Hypothalamus (tissue), 51 donors: ENCODE data around the gene COL1A1.
A peak's percentile ranks its signal among the peaks of the same experiment; 100 is the strongest.

Experiments used
- DNase-seq, 51 donors: peaks; one replicate each; lab custom pipeline; 2025; lab: John Stamatoyannopoulos, UW

Gene COL1A1

DNA sequence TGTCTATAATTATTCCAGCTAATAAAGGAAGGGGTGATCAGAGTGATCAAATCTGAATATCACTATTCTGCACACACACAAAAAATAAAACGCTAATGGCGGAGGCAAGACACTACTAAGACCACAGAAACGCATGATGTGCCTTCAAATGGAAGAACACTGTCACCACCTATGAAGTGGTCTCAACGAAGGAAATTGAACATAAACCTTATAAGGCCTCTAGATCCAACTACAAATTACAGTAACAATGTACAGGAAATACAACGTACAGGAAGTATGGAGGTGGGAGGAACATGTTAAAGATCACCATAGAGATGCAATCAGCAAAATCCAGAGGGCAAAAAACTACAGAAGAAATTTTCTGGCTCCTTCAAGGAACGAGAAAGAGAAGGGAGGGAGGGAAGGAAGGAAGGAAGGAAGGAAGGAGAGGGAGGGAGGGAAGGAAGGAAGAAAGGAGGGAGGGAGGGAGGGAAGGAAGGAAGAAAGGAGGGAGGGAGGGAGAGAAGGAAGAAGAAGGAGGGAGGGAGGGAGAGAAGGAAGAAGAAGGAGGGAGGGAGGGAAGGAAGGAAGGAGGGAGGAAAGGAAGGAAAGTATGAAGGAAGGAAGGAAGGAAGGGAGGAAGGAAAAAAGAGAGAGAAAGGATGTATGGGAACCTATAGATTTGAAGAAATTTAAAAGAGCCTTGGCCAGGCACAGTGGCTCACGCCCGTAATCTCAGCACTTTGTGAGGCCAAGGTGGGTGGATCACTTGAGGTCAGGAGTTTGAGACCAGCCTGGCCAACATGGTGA, 38.8 kb downstream of the COL1A1 start:
- DNase-seq: no peak

DNA sequence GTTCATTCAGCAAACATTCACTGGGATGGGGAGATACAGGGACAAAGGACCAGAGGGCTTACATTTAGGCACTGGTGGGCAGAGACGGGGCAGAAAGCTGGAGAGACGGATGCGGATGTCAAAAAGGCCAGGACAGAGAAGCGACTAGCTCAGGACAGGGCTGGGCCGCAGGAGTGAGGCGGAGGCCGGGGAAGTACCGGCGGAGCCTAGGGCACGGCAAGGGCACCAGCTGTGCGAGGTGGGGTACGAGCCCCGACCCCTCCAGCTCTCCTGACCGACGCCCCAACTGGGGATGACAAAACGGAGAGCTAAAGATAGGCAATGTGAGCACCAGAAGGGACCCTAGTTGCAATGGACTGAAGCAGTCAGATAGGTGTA, 39.5 kb downstream of the COL1A1 start:
- DNase-seq: no peak

DNA sequence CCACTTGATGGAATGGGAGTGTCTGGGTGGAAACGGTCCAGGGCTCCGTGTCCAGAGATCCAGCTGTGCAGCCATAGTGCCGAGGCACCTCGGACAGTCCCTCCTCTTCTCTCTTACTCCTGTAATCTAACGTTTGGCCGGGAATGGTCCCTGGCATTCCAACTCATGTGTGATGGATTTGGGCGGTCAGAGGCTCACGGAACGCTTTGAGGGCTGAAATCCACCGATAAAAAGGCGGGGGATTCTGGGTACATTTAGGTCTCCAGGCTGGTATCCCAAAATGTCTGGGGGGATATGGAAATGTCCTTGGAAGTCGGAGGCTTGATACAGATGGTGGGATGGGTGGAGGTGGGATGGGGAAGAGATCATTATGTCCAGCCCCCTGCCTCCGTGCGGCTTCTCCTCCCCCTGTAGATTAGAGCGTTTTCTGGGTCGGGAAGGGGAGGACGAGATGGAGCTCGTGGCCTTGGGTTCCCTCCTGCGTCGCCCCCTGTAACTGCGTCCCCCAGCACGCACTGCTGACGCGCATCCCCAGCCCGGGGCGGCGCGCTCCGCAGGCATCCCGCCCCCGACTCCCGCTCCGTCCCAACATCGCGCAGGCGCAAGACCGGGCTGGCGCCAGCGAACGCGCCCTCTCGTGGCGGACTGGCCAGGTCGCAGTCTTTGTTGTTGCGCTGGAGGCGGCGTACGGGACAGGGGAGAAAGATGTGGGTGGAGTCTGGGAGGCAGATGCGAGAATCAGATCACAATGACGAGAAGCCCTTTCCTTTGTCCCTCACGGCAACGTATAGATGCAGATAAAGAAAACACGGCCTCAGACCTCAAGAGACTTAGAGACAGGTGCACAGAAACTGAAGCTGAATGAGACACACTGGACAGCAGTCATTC, 40.2 kb downstream of the COL1A1 start:
- DNase-seq: peak; percentile 64 to 95 (median 85)

DNA sequence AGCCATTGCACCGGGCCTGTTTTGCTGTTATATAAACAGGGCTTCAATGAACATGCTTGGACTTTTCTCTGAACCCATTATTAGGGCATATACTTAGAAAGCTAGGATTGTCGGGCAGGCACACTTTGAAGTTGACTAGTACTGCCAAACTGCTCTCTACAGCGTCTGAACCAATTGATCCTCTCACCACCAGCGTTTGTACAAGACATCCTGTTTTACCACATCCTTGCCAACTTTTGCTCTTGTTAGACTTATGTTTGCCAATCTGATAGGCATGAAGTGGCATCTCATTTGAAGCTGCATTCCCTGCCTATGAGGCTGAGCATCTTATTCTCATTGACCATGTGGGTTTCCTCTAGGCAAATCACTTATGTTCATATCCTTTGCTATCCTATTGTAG, 43.5 kb downstream of the COL1A1 start:
- no peak for DNase-seq

DNA sequence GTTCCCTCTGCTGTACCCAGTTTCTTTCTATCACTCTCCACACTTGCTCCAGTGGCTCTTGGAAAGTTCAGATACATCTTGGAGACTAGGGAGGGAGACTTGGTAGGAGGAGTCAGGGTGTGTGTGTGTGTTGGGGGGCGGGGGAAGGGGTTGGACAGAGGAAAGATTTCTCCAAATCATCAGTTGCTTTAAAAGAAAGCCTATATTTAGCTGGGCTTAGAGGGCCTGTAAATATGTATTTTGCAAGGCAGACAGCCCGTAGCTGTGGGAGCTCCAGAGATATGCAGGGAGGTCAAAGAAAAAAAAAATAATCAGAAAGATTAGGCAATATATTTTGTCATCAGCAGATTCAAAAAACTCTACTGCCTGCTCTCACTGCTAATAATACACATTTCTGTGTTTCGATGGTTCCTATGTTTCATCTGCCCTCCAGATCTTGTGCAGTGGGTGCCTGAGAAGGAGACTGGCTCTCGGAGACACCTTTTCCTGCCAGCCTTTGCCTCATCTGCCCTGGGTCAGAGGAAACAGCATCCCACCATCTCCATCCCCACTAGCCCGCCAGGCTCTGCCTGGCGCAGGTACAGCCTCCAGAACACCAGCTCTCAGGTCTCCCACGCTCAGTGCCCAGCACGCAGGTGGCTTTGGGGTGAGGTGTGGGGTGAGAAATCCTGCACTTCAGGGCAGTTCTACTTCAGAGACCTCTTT, 46.2 kb downstream of the COL1A1 start:
- no peak for DNase-seq

DNA sequence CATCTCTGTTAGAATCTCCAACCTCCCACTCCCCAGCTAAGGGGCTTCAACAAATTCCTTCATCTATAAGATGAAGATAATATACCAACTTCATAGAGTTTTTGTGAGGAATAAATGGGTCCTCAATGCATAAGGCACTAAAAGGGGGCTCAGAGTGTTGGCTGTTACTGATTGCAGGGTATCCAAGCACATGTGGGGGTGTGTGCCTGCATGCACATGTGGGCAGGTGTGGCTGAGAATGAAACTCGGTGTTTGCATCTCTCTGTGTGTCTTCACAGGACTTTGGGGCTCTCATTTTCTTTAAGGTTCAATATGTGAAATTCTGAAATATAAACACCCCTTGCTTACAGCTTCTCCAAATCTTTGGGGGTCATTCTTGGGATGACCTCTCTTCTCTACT, 46.8 kb downstream of the COL1A1 start:
- no peak for DNase-seq

DNA sequence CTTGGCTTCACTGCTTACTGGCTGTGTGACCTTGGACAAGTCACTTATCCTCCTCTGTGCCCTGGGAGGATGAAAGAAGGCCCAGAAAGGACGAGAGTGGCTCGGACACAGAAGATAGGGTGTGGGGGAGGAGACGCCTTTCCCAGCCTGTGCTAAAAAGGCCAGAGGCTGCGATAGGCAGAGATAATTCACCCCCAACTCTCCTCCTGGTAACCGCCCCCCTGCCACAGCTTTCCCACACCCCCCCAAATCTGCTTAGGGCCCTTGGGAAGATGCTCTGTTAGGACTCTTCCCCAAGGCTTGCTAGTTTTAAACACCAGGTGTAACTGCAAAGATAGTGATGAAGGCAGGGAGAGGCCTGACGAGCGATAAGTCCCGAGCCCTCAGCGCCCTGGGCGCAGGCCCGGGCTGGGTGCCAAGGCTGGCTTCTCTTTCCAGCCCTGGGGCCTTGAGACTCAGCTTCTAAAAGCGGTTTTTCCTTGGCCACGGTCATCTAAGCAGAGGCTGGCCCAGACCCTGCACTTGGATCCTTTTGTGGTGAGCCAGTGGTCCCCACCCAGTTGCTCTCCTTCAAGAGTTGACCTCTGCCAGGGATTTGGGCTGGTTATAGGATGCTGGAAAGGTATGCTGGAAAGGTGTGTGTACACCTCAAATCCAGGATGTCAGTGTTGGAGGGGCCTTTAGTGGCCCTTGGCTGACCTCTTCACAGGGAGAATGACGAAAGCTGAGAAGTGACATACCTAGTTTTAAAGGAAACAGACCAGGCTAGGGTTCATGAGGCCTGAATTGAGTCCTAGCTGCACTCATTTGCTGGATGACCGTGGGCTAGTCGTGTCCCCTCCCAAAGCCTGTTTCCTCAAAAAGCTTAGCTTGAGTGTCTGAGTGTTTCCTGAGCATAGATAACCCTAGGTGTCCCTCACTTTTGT, 47.5 kb downstream of the COL1A1 start:
- peak in 6 of 51 donors; percentile 11 to 29 (median 16) for DNase-seq

DNA sequence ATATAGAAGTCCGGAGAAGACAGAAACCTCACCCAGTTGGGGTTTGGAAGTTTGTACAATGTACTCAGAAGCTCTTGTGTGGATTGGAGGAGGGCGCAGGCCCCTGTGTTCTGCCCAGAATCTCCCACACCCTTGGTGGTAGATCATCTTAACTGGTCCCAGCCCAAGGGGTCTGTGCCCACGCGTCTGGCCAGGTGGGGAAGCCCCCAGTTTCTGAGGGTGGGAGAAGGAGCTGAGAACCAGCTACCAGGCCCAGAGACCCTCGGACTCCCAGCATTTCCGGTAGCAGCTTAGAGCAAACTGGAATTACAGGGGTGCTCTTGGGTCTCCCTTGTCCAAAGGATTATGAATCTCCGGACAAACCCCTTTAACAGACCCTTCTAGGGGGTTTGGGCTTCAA, 48.7 kb downstream of the COL1A1 start:
- no peak for DNase-seq

DNA sequence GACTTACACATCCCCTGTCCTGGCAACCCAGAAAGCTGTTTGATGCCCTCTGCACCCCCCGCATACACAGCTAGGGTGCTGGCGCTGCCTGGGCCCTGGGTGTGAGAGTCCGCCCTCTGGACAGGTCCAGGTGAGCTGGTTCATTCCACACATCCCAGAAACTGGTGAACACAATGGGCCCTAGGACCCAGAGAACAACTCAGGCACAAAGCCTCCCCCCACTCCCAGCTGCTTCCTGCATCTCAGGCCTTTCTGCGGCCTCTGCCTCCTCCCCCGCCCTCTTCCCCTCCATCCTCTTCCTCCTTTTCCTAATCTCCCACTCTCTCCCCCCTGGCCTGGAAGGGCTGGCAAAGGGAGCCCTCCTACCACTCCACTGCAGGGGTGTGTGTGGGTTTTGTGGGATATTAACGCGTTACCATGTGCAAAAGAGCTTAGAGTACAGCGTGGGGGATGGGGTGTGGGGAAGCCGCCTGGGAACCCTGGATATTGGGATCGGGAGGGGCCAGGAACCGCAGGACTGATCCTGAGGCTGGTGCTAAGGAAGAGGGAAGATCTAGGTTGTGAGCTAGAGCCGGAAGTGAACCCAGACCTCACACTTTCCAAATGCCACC, 49.4 kb downstream of the COL1A1 start:
- peak; percentile 46 to 94 (median 82) for DNase-seq

DNA sequence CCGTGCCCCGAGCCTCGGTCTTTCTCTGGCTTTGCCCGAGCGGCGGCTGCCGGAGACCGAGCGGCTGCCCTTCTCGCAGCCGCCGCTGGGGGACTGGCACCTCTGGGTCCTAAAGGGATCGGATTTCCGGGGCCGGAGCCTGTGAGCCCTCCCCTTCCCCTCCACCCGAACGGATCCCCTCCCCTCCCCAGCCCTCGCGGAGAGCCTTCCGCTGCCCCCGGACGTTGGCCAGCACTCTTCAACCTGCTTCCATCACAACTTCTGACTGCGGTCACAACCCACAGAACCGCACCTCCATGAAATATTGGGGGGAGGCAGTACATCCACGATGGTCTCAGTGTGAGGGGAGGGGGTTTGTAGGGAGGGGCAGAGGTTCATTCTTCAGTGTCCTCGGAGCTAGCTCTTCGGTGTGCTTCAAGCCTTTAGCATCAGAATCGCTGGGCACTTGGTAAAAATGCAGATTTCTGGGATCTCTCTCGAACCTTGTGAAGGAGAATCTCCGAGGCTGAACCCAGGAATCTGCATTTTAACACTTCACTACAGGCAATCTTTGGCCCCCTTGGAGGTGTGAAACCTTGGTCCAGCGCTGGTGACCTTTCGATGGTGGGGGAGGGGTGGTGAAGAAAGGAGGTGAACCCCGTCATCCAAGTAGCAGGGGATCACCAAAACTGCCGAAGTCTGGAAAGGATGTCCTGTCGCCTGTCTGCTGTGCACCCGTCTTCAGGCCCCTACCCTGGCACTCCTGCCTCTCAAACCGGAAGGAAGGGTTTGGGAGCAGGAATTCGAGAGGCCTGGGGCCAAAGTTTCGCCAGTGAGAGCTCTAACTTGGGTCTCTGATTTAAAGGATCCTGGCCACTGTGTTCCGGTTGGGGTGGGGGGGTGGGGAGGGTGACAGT, 50.1 kb downstream of the COL1A1 start:
- DNase-seq: peak; percentile 35 to 93 (median 83)

DNA sequence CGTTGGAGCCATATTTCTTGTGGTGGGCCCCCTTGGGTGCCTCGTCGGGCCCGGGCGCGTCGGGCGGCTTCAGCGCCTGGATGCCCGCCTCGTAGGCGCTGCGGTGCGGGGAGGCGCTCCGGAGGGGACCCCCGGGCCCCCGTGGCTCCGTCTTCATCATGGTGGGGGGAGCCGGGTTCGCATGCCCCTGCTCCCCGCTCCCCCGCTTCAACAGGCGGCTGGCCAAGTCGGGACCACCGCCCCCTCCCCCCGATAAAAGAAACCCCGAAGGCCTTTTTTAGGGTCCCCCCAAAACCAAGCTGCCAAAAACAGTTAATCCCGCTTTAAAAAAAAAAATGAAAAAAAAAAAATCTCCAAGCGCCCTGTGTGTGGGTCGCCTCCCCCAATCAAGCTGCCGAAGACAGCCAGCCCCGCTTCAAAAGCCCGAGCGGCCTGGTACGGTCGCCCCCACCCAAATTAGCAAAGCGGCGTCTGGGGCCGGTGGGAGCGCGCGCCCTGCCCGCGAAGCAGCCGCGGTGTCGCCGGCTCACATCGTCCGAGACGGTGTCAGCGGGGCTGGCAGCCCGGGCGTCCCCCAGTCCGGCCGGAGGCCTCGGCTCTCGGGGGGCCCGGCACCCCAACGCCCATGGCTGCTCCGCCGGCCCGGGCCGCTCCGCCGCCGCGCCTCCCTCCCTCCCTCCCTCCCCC, 50.9 kb downstream of the COL1A1 start, which contains the start of gene PPP1R9B:
TSS of gene PPP1R9B (minus strand) at position 324 of the 687 bp plus-strand sequence. CDS start at position 160, 164 bp downstream.
- DNase-seq: peak in 1 of 51 donors; percentile 52

DNA sequence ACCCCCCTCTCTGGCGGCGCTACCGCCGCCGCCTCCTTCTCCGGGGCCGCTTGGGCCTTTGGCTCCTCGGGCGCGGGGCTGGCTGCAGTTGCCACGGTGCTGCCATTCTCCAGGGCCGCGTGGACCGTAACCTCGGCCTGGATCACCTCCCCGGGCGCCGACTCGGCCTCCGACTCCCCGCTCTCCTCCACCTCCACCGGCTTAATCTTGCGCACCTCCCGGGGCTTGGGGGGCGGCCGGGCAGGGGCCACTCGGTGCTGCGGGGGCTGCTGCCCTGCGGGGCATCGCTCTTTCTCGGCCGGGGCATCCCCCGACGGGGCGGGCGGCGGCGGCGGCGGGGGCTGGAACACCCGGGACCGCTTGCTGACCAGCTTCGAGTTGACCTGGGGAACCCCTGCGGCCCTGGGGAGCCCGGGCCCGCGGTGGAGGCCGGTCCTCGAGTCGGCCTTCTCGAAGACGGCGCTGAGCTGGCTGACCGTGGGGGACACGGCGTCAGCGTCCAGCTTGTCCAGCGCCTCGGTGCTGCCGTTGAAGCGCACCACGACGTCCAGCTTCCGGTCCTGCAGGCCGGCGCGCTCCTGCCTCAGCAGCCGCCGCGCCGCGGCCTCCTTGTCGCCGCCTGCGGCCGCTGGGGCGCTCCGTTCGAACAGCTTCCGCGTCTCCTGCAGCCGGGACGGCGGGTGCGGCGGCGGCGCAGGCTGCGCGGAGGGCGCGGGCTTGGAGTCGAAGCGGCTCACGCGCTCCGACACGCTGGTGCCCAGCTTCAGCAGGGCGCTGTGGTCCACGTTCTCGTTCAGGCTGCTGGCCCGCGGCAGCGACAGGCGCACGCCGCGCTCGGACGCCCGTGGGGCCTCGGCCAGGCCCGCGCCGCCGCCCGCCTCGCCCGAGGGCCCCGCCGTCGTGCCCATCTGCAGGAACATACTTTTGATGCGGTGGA, 51.7 kb downstream of the COL1A1 start:
- DNase-seq: peak in 17 of 51 donors; percentile 11 to 52 (median 32)

DNA sequence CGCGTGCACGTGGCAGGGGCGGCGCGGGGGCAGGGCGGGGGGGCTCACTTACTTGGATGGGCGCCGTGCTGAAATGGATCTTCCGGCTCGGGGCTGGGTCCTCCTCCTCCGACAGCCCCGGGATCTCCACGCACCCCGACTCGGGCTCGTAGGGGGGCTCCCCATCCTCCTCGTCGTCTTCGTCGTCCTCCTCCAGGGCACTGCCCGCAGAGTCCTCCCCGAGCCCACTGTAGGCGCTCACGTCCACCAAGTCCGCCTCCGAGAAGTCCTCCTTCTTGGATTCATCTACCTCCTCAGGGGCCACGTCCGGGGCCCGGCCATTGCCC, 52.4 kb downstream of the COL1A1 start:
- peak in 6 of 51 donors; percentile 16 to 65 (median 37) for DNase-seq

DNA sequence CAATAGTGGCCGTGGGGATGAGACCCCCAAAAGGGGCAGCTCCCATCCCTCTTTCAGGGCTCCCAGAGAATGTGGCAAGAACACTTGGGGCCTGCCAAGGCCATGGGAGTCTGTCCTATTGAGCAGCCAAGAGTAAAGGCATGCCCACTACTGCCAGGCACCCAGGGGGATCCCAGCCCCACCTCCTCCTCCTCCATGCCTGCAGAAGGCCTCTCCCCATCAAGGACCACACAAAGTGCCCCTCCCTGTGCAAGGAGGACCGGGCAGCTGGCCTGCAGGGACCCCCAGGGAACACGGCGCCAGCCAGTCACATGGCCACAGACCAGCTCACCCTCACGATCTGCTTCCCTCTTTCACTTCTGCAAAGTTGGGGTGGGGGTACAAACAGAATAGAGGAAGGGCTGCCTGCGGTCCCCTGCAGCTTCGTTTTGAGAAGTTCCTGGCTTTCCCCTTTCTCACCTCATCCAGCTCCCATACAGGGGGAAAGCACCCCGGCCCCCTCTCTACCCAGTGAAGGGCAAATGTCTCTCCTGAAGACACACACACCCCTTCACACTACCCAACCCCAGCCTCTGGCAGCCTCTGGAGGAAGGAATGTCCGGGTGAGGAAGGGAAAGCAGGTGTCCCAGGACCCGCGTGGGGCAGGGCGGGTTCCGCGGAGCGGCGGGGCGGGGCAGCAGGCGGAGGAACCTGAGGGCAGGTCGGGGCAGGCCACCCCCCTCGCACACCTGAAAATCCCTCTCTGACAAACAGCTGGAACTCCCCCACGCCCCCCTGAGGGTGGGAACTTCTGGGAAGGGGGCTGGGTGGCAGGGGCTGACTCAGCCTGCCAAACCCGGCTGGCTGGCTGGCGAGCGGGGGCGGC, 53.0 kb downstream of the COL1A1 start:
- DNase-seq: peak in 40 of 51 donors; percentile 24 to 81 (median 56)

DNA sequence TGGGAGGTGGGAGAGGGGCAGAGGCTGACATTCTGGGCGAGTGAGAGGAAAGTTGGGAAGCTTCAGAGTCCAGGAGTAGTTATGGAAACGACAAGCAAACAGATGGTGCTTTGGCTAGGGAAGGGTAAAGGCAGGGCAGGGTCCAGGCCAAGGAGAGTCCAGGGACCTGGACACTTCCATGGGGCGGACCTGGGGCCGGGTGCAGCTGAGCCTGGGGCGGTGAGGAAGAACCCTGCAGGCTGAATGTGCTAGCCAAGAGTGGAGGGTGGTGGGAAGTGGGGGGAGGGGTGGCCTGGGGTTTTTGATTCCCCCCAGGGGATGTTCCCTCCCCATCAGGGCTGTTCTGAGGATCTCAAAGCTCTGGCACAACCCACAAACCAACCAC, 53.6 kb downstream of the COL1A1 start:
- peak in 16 of 51 donors; percentile 28 to 81 (median 61) for DNase-seq
